Measurements from ENCODE around the gene SARNP. TPM values are rescaled to one million over a fixed set of nuclear protein-coding genes. Genes with fewer than 3 reads are reported as not detected.

SARNP gene
- total RNA-seq, 1 donor from 2014 or later: 68.7 TPM

DNA sequence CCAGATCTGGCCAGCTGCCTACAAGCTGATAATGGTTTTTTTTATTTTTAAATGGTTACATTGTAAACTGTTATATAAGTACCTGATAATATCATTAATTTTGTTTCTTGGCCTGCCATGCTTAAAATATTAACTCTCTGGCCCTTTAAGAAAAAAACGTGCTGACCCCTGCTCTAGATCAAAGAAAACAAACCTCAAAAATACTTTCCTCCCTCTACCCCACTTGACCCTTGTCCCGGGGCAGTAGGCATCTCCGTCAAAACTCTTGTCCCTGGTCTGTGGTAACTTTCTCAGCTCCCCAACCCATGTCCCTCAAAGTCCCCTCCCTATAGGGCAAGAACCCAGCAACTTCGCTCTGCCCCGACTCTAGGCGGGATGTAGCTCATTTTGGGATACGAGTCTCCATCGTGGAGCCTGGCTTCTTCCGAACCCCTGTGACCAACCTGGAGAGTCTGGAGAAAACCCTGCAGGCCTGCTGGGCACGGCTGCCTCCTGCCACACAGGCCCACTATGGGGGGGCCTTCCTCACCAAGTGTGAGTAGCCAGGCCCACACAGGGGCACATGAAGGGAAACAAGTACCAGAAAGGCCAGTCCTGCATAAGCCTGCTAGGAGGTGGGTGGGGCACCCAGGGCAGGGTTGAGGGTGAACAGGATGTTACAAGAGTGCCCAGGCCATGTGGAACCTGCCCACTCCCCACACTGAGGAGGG is 93.9 kb downstream of the SARNP start:
- FAIRE-seq: no peak
- TF ChIP-seq, protein P1, sequence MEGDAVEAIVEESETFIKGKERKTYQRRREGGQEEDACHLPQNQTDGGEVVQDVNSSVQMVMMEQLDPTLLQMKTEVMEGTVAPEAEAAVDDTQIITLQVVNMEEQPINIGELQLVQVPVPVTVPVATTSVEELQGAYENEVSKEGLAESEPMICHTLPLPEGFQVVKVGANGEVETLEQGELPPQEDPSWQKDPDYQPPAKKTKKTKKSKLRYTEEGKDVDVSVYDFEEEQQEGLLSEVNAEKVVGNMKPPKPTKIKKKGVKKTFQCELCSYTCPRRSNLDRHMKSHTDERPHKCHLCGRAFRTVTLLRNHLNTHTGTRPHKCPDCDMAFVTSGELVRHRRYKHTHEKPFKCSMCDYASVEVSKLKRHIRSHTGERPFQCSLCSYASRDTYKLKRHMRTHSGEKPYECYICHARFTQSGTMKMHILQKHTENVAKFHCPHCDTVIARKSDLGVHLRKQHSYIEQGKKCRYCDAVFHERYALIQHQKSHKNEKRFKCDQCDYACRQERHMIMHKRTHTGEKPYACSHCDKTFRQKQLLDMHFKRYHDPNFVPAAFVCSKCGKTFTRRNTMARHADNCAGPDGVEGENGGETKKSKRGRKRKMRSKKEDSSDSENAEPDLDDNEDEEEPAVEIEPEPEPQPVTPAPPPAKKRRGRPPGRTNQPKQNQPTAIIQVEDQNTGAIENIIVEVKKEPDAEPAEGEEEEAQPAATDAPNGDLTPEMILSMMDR (IDR thresholded peaks at IDR 0.05; ENCODE audit: insufficient read depth, low read length, severe bottlenecking): no peak
- H3K36me3 ChIP-seq (ENCODE audit: control insufficient read depth, insufficient read depth, low read length): peaks cover 26% of the 10 kb centered on the region
- no peak overlapping the region for H3K4me3 ChIP-seq (ENCODE audit: low read depth, low read length)
- H3K27me3 ChIP-seq (ENCODE audit: control insufficient read depth, insufficient read depth, low read length): no peaks in the 10 kb centered on the region
- DNase-seq (ENCODE audit: low read depth): no peak

DNA sequence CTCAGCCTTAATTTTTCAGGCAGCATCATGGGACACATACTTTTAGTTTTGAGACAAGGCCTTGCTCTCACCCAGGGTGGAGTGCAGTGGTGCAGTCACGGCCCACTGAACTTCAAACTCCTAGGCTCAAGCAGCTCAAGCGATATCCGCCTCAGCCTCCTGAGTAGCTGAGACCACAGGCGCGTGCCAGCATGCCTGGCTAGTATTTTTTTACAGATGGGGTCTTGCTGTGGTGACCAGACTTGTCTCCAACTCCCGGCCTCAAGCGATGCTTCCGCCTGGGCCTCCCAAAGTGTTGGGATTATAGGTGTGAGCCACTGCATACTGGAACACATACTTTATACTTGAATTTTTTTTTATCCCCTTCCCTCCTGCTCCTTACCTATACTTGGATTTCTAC is 94.6 kb downstream of the SARNP start:
- DNase-seq (ENCODE audit: low read depth): no peak
- H3K27me3 ChIP-seq (ENCODE audit: control insufficient read depth, insufficient read depth, low read length): no peaks in the 10 kb centered on the region
- TF ChIP-seq, protein P1 (IDR thresholded peaks at IDR 0.05; ENCODE audit: insufficient read depth, low read length, severe bottlenecking): no peak
- H3K4me3 ChIP-seq (ENCODE audit: low read depth, low read length): no peak overlapping the region
- H3K36me3 ChIP-seq (ENCODE audit: control insufficient read depth, insufficient read depth, low read length): peaks cover 26% of the 10 kb centered on the region
- no peak for FAIRE-seq

DNA sequence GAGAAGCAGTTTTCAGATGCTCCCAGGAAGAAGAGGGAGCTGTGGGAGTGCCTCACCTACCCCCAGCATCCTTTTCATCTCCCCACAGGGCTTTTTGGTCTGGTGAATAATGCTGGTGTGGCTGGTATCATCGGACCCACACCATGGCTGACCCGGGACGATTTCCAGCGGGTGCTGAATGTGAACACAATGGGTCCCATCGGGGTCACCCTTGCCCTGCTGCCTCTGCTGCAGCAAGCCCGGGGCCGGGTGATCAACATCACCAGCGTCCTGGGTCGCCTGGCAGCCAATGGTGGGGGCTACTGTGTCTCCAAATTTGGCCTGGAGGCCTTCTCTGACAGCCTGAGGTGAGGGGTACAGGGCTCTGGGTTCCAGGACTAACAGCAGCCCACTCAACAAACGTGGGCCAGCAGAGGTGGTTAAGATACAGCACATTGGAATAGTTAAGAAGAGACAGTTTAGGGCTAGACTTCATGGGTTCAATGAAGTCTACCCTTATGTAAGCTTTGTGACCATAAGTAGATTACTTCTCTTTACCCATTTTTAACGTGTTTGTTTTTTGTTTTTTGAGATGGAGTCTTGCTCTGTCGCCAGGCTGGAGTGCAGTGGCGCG is 95.8 kb downstream of the SARNP start:
- no peak for DNase-seq (ENCODE audit: low read depth)
- H3K27me3 ChIP-seq (ENCODE audit: control insufficient read depth, insufficient read depth, low read length): no peaks in the 10 kb centered on the region
- no peak overlapping the region for H3K4me3 ChIP-seq (ENCODE audit: low read depth, low read length)
- FAIRE-seq: no peak
- H3K36me3 ChIP-seq (ENCODE audit: control insufficient read depth, insufficient read depth, low read length): peaks cover 23% of the 10 kb centered on the region
- TF ChIP-seq, protein P1 (IDR thresholded peaks at IDR 0.05; ENCODE audit: insufficient read depth, low read length, severe bottlenecking): no peak

DNA sequence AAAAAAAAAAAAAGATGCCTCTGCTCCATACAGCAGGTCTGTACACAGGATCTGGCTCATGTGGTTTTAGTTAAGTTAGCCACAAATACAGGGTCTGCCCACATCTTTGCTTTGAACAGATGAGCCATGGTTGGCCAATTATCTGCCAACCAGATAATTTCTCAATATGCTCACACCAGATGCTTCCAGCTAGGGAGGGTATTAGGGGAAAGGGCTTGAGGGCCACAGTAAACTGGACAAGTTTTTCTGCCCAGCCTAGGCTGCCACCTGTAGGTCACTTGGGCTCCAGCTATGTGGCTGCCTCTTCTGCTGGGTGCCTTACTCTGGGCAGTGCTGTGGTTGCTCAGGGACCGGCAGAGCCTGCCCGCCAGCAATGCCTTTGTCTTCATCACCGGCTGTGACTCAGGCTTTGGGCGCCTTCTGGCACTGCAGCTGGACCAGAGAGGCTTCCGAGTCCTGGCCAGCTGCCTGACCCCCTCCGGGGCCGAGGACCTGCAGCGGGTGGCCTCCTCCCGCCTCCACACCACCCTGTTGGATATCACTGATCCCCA is 96.6 kb downstream of the SARNP start:
- no peak overlapping the region for H3K4me3 ChIP-seq (ENCODE audit: low read depth, low read length)
- TF ChIP-seq, protein P1 (IDR thresholded peaks at IDR 0.05; ENCODE audit: insufficient read depth, low read length, severe bottlenecking): peak; percentile 87

DNA sequence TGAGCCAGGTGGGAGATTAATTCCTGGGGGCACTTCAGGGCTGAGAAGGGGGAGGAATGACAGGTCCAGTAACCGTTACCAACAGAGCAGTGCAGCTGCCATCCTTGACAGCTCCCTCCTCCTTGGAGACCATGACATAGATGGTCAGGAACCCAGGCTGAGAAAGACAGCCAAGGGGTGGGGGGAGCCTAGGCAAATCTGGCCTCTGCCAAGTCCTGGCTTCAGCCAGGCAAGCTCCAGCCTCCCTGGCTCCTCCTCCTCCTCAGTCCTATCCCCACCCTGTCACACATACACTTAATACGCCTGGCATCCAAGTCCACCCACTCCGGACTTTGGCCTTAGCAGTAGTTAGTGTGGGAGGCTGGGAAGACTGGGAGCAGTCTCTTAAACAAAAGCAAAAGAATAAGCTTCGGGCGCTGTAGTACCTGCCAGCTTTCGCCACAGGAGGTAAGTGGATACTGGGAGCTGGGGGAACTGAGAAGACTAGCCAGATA is 97.4 kb downstream of the SARNP start, which contains the start of gene RDH5:
RDH5 (plus strand) TSS at position 323 of the 494 bp plus-strand sequence. CDS start 792 bp downstream, outside the sequence.
- FAIRE-seq: no peak
- no peak within 1 kb of the TSS for H3K4me3 ChIP-seq (ENCODE audit: low read depth, low read length)
- peak; percentile 69 for DNase-seq (ENCODE audit: low read depth)
- H3K36me3 ChIP-seq (ENCODE audit: control insufficient read depth, insufficient read depth, low read length): peaks cover 14% of the 10 kb centered on the region
- H3K27me3 ChIP-seq (ENCODE audit: control insufficient read depth, insufficient read depth, low read length): no peaks in the 10 kb centered on the region
- TF ChIP-seq, protein P1 (IDR thresholded peaks at IDR 0.05; ENCODE audit: insufficient read depth, low read length, severe bottlenecking): no peak

More for the DNA sequence above, 96.6 kb downstream of the SARNP start:
- DNase-seq (ENCODE audit: low read depth) (peak; percentile 80), FAIRE-seq (no peak)
- Histone ChIP-seq H3K27me3 (ENCODE audit: control insufficient read depth, insufficient read depth, low read length) (no peaks in the 10 kb centered on the region), H3K36me3 (ENCODE audit: control insufficient read depth, insufficient read depth, low read length) (peaks cover 19% of the 10 kb centered on the region)
